Kidney (tissue), 14 donors: Measurements from ENCODE around the gene SYNE3. TPM values are rescaled to one million over a fixed set of nuclear protein-coding genes. Genes with fewer than 3 reads are reported as not detected.

ENCODE experiments used
- DNase-seq, 5 donors: peaks; one replicate each; pipeline ENCODE4 v3.0.0-alpha.2; 2013 to 2020
- FAIRE-seq: peaks from 2 replicates; lab custom pipeline; 2012; peaks lifted over from hg19 to GRCh38; lab: Jason Lieb, UNC
- H3K27ac ChIP-seq, 2 donors: one replicate each; pipeline ENCODE4 v1.7.0; 2013; ENCODE audit warnings: low read depth in 2 of 2, low read length in 2 of 2, inconsistent platforms in 1 of 2
- H3K27me3 ChIP-seq: one replicate; pipeline ENCODE4 v1.7.1; 2013; ENCODE audit warnings: low read length, inconsistent platforms; ENCODE audit not compliant: control insufficient read depth, insufficient read depth
- H3K36me3 ChIP-seq, 3 donors: one replicate each; pipeline versions ENCODE4 v1.7.0 to v1.7.1; 2013; ENCODE audit warnings: low read length in 3 of 3, control low read depth in 1 of 3, inconsistent platforms in 1 of 3; ENCODE audit not compliant: insufficient read depth in 3 of 3, control insufficient read depth in 2 of 3
- H3K4me1 ChIP-seq, 3 donors: one replicate each; pipeline versions ENCODE4 v1.7.0 to v1.7.1; 2013; ENCODE audit warnings: low read length in 3 of 3, inconsistent platforms in 1 of 3, low read depth in 1 of 3; ENCODE audit not compliant: control insufficient read depth in 2 of 3, insufficient read depth in 2 of 3
- H3K4me3 ChIP-seq, 3 donors: one replicate each; pipeline versions ENCODE4 v1.7.0 to v1.8.1; 2013; ENCODE audit warnings: low read length in 3 of 3, control low read depth in 1 of 3, inconsistent platforms in 1 of 3
- H3K9ac ChIP-seq, 3 donors: one replicate each; pipeline versions ENCODE4 v1.7.0 to v1.7.1; 2013; ENCODE audit warnings: low read length in 3 of 3, control low read depth in 1 of 3, inconsistent platforms in 1 of 3
- H3K9me3 ChIP-seq, 3 donors: one replicate each; pipeline versions ENCODE4 v1.7.0 to v1.7.1; 2013; ENCODE audit warnings: low read length in 3 of 3, control low read depth in 1 of 3, inconsistent platforms in 1 of 3; ENCODE audit not compliant: control insufficient read depth in 2 of 3, insufficient read depth in 1 of 3
- intact Hi-C: fragments of 100-400 bp; cut with DNase I; formaldehyde crosslinking; loops from one replicate; pipeline ENCODE4 v1.11.1; 2022
- polyA plus RNA-seq: library from polyadenylated mRNA; stranded (reverse); fragments of 350-450 nt; fragmentation: Illumina TruSeq; extraction: RNeasy Lipid Tissue Mini Kit (QIAGEN cat#74804); gene quantifications from one replicate; pipeline ENCODE4 v1.2.3, GENCODE V29; 2014; ENCODE audit warnings: low read depth, low replicate concordance; ENCODE audit not compliant: insufficient read depth
- total RNA-seq: library from RNA; stranded (reverse); fragmentation: NEBNext Ultra II Directional; extraction: Animal tissue kit (Norgen Biotek cat#: 25700); gene quantifications from one replicate; pipeline ENCODE4 v1.2.1, GENCODE V29; 2021
- TF ChIP-seq, protein P1 (sequence below): IDR thresholded peaks from 3 replicates; pipeline ENCODE4 v1.5.1; 2012; ENCODE audit warnings: mild to moderate bottlenecking, moderate library complexity, borderline replicate concordance; ENCODE audit not compliant: insufficient read depth; ENCODE audit errors: extremely low read depth
- donor health status: control.
- donor health status: control.
- donor health status: control.
- donor health status: control.
- donor health status: control.
- donor health status: DM: yes; HTN: yes; CAD: no.
- donor health status: Normal renal cell carcinoma (clear cell type).

The SYNE3 gene
- total and polyA plus RNA-seq, 2 donors from 2014 or later: 0.54 to 18.5 TPM

DNA sequence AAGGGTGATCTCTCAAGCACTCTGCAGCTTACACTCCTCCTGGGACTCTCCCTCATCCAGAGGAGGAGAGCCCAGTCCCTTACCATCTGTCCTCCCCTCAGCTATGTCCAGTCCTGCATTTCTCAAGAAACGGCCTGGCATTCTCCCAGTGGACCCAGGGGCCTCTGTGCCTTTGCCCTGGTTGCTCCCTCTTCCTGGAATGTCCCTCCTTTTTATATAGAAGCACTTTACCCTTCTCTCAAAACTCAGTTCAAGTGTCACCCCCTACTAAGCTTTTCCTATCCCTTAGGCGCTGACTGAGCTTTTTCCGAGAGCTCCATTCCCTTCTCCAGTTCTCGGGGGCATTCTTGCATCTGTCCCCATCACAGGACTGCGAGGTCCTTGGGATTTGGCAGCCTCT lies 9.5 kb upstream of the SYNE3 start:
- intact Hi-C loops: no loop called here
- DNase-seq (peak in 1 of 5 donors; percentile 9), FAIRE-seq (no peak)
- no peaks in the 10 kb centered on the region for H3K9me3 ChIP-seq
- no peak overlapping the region for H3K4me3 ChIP-seq
- TF ChIP-seq, protein P1, sequence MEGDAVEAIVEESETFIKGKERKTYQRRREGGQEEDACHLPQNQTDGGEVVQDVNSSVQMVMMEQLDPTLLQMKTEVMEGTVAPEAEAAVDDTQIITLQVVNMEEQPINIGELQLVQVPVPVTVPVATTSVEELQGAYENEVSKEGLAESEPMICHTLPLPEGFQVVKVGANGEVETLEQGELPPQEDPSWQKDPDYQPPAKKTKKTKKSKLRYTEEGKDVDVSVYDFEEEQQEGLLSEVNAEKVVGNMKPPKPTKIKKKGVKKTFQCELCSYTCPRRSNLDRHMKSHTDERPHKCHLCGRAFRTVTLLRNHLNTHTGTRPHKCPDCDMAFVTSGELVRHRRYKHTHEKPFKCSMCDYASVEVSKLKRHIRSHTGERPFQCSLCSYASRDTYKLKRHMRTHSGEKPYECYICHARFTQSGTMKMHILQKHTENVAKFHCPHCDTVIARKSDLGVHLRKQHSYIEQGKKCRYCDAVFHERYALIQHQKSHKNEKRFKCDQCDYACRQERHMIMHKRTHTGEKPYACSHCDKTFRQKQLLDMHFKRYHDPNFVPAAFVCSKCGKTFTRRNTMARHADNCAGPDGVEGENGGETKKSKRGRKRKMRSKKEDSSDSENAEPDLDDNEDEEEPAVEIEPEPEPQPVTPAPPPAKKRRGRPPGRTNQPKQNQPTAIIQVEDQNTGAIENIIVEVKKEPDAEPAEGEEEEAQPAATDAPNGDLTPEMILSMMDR: no peak
- no peaks in the 10 kb centered on the region for H3K27me3 ChIP-seq
- peak overlapping the region in 1 of 2 donors; percentile 3 for H3K27ac ChIP-seq
- H3K4me1 ChIP-seq: peaks cover 0 to 19% (median 18%) of the 10 kb centered on the region in 3 donors
- no peaks in the 10 kb centered on the region for H3K36me3 ChIP-seq
- H3K9ac ChIP-seq: no peak overlapping the region

DNA sequence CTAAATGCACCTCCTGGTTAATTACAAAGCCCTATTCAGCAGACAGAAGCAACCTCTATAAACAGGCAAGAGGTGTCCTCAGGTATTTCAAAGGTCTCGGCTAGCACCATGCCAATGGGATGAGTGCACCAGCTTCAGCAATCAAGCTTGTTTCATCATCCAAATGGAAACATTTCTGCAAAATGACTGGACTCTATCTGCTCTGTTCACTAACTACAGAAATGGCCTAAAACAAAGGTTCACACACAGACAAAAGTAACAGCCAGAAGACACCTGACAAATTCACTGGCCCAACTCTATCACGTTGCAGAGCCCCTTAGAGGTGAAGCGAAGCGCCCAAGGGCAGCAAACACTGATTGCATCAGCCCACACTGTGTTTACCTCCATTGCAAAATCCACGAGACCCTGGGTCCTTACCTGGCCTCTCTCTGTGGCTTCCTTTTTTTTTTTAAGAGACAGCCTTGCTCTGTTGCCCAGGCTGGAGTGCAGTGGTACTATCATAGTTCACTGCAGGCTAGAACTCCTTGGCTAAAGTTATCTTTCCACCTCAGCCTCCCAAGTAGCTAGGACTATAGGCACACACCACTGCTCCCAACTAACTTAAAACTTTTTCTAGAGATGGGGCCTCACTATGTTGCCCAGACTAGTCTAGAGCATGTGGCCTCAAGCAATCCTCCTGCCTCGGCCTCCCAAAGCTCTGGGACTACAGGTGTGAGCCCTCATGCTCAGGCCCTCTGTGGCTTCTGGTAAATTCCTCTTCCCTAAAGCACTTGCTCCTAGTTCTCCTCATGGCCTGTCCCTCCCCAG lies 8.5 kb upstream of the SYNE3 start:
- Histone ChIP-seq H3K36me3 (no peaks in the 10 kb centered on the region), H3K4me1 (peaks cover 0 to 17% (median 12%) of the 10 kb centered on the region in 3 donors), H3K27me3 (no peaks in the 10 kb centered on the region), H3K9ac (no peak overlapping the region), H3K4me3 (no peak overlapping the region), H3K9me3 (no peaks in the 10 kb centered on the region), H3K27ac (no peak overlapping the region)
- DNase-seq (peak in 1 of 5 donors; percentile 18), FAIRE-seq (no peak)
- intact Hi-C loops: no loop called here
- TF ChIP-seq, protein P1: no peak

DNA sequence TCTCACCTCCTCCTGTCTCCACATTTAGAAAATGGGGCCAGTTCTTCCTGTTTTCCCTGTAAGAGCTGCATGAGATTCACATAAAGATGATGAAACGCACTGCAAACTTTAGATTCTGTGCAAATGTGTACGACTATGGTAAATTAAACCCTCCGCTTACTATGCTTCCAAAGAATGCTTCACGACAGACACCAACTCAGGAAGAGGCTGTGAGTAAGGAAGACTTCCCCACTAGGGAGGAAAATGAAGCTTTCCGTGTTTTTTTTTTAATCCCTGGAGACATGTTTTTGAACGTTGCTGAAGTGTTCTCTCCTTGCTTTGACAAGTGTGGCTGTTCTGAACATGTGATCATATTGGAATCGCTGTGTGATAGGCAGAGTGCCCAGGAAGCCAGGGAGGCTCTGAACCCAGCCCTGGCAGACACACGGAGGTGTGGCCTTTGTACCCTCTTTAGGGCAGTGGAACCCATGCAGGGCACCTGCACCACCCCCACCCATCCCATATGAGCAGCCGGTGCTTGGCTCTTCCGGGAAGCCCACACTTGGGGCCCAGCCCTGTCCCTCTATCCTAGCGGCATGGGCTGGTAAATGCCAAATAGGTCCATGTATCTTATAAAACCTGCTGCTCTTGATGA lies 7.5 kb upstream of the SYNE3 start:
- intact Hi-C loops: no loop called here
- no peak overlapping the region for H3K4me3 ChIP-seq
- H3K9ac ChIP-seq: no peak overlapping the region

More for the DNA sequence above, 7.5 kb upstream of the SYNE3 start:
- H3K27me3 ChIP-seq: no peaks in the 10 kb centered on the region
- no peak for FAIRE-seq
- H3K36me3 ChIP-seq: no peaks in the 10 kb centered on the region
- no peaks in the 10 kb centered on the region for H3K9me3 ChIP-seq
- TF ChIP-seq, protein P1: no peak
- no peak for DNase-seq
- peaks cover 0 to 17% (median 12%) of the 10 kb centered on the region in 3 donors for H3K4me1 ChIP-seq
- H3K27ac ChIP-seq: no peak overlapping the region
